SK-N-SH treated with all-trans-retinoic acid at 6 μM for 48 hours (cell line): ENCODE measurements around the gene PPP1R27.

Source experiments
- ATAC-seq: fragments of 200-7000 bp; cut with Tn5 transposase; 3 replicates; pipeline ENCODE4 v1.9.1; 2020; ENCODE audit warnings: mild to moderate bottlenecking, moderate library complexity
- BACH2 ChIP-seq: fragments of 250-450 bp; sonication (Bioruptor Pico); IDR thresholded peaks from 2 replicates; pipeline ENCODE4 v1.9.0; 2021; ENCODE audit warnings: mild to moderate bottlenecking, borderline replicate concordance
- CREB5 ChIP-seq: fragments of 250-450 bp; sonication (Bioruptor Pico); IDR thresholded peaks from 2 replicates; pipeline ENCODE4 v1.5.1; 2020; ENCODE audit warnings: low read depth, mild to moderate bottlenecking, moderate library complexity
- CSDC2 ChIP-seq: fragments of 250-450 bp; sonication (Bioruptor Pico); IDR thresholded peaks from 2 replicates; pipeline ENCODE4 v1.5.0; 2020; ENCODE audit warnings: mild to moderate bottlenecking, moderate library complexity
- CSRNP3 ChIP-seq: fragments of 250-450 bp; sonication (Bioruptor Pico); IDR thresholded peaks from 2 replicates; pipeline ENCODE4 v1.5.1; 2021; ENCODE audit warnings: mild to moderate bottlenecking, moderate library complexity
- ESRRG ChIP-seq: fragments of 250-450 bp; sonication (Bioruptor Pico); IDR thresholded peaks from 2 replicates; pipeline ENCODE4 v1.6.1; 2021; ENCODE audit warnings: mild to moderate bottlenecking
- GLIS3 ChIP-seq: fragments of 250-450 bp; sonication (Bioruptor Pico); IDR thresholded peaks from 2 replicates; pipeline ENCODE4 v1.5.0; 2020; ENCODE audit warnings: mild to moderate bottlenecking, moderate library complexity
- ISL1 ChIP-seq: fragments of 250-450 bp; sonication (Bioruptor Pico); IDR thresholded peaks from 2 replicates; pipeline ENCODE4 v2.1.2; 2022; ENCODE audit warnings: mild to moderate bottlenecking, moderate library complexity
- OSR1 ChIP-seq: fragments of 250-450 bp; sonication (Bioruptor Pico); IDR thresholded peaks from 2 replicates; pipeline ENCODE4 v1.8.0; 2022; ENCODE audit warnings: moderate library complexity, mild to moderate bottlenecking, inconsistent platforms
- POU6F1 ChIP-seq: fragments of 250-450 bp; sonication (Bioruptor Pico); IDR thresholded peaks from 2 replicates; pipeline ENCODE4 v1.8.0; 2021; ENCODE audit warnings: low read depth, mild to moderate bottlenecking, moderate library complexity, borderline replicate concordance
- PPARA ChIP-seq: fragments of 250-450 bp; sonication (Bioruptor Pico); IDR thresholded peaks from 2 replicates; pipeline ENCODE4 v1.5.0; 2020; ENCODE audit warnings: mild to moderate bottlenecking, borderline replicate concordance
- RARB ChIP-seq: fragments of 250-450 bp; sonication (Bioruptor Pico); IDR thresholded peaks from 2 replicates; pipeline ENCODE4 v1.8.0; 2021; ENCODE audit warnings: mild to moderate bottlenecking, moderate library complexity
- SNAI2 ChIP-seq: fragments of 250-450 bp; sonication (Bioruptor Pico); IDR thresholded peaks from 2 replicates; pipeline ENCODE4 v1.5.0; 2020; ENCODE audit warnings: mild to moderate bottlenecking, moderate library complexity
- TCF4 ChIP-seq: fragments of 250-450 bp; sonication (Bioruptor Pico); IDR thresholded peaks from 2 replicates; pipeline ENCODE4 v1.8.0; 2021; ENCODE audit warnings: mild to moderate bottlenecking, moderate library complexity, borderline replicate concordance
- TOX ChIP-seq: fragments of 250-450 bp; sonication (Bioruptor Pico); IDR thresholded peaks from 2 replicates; pipeline ENCODE4 v1.8.0; 2021; ENCODE audit warnings: mild to moderate bottlenecking, moderate library complexity, borderline replicate concordance
- TSHZ2 ChIP-seq: fragments of 250-450 bp; sonication (Bioruptor Pico); IDR thresholded peaks from 2 replicates; pipeline ENCODE4 v1.5.0; 2020; ENCODE audit warnings: mild to moderate bottlenecking, moderate library complexity
- ZC3H10 ChIP-seq: fragments of 250-450 bp; sonication (Bioruptor Pico); IDR thresholded peaks from 2 replicates; pipeline ENCODE4 v1.5.1; 2021; ENCODE audit warnings: mild to moderate bottlenecking, moderate library complexity
- ZFP3 ChIP-seq: fragments of 250-450 bp; sonication (Bioruptor Pico); IDR thresholded peaks from 2 replicates; pipeline ENCODE4 v1.5.0; 2020; ENCODE audit warnings: mild to moderate bottlenecking, moderate library complexity
- ZFP30 ChIP-seq: fragments of 450-650 bp; formaldehyde crosslinking; IDR thresholded peaks from 2 replicates; pipeline ENCODE4 v1.5.0; 2022; ENCODE audit warnings: mild to moderate bottlenecking, moderate library complexity
- ZNF70 ChIP-seq: fragments of 450-650 bp; formaldehyde crosslinking; IDR thresholded peaks from 2 replicates; pipeline ENCODE4 v1.5.0; 2020; ENCODE audit warnings: mild to moderate bottlenecking, moderate library complexity
- ZNF8 ChIP-seq: fragments of 450-650 bp; formaldehyde crosslinking; IDR thresholded peaks from 2 replicates; pipeline ENCODE4 v1.5.0; 2020; ENCODE audit warnings: mild to moderate bottlenecking, moderate library complexity

PPP1R27 gene

GRCh38 chr17:81858170-81858966 is 23.5 kb upstream of the PPP1R27 start:
- ATAC-seq = no peak
- no peak for TF ChIP-seq ZC3H10 (CRISPR knock-in tag)
- no peak for TF ChIP-seq ZFP30 (CRISPR knock-in tag)
- TF ChIP-seq POU6F1 = no peak
- TF ChIP-seq CREB5 (CRISPR knock-in tag) = no peak
- TF ChIP-seq ZNF70 (CRISPR knock-in tag) = no peak
- no peak for TF ChIP-seq TOX (CRISPR knock-in tag)
- TF ChIP-seq GLIS3 (CRISPR knock-in tag) = no peak
- TF ChIP-seq PPARA (CRISPR knock-in tag) = no peak
- no peak for TF ChIP-seq OSR1 (CRISPR knock-in tag)
- no peak for TF ChIP-seq RARB (CRISPR knock-in tag)
- TF ChIP-seq ESRRG (CRISPR knock-in tag) = no peak
- TF ChIP-seq ZFP3 (CRISPR knock-in tag) = no peak
- no peak for TF ChIP-seq ZNF8 (CRISPR knock-in tag)
- no peak for TF ChIP-seq TCF4
- TF ChIP-seq TSHZ2 (CRISPR knock-in tag) = no peak

- ATAC-seq = no peak
- no peak for TF ChIP-seq CSDC2
- TF ChIP-seq RARB (CRISPR knock-in tag) = no peak
- no peak for TF ChIP-seq PPARA (CRISPR knock-in tag)
- TF ChIP-seq TSHZ2 (CRISPR knock-in tag) = no peak
- TF ChIP-seq SNAI2 (CRISPR knock-in tag) = no peak
- TF ChIP-seq POU6F1 = no peak
- TF ChIP-seq TCF4 = no peak
- no peak for TF ChIP-seq TOX (CRISPR knock-in tag)
- TF ChIP-seq ZNF70 (CRISPR knock-in tag) = no peak
- TF ChIP-seq ZFP3 (CRISPR knock-in tag) = no peak
- no peak for TF ChIP-seq ZFP30 (CRISPR knock-in tag)
- no peak for TF ChIP-seq CREB5 (CRISPR knock-in tag)
- no peak for TF ChIP-seq BACH2
- no peak for TF ChIP-seq ESRRG (CRISPR knock-in tag)
- no peak for TF ChIP-seq CSRNP3 (CRISPR knock-in tag)
- TF ChIP-seq ISL1 (CRISPR knock-in tag) = no peak
- no peak for TF ChIP-seq OSR1 (CRISPR knock-in tag)
- TF ChIP-seq, all 23 proteins: peak for 0
Measured at GRCh38 chr17:81854974-81855774, 20.3 kb upstream of the PPP1R27 start.
